Breast epithelium (tissue), 3 donors: ENCODE data around the gene ENDOD1.

Source experiments
- POLR2A ChIP-seq: fragments of 450-650 bp; IDR thresholded peaks from one replicate; pipeline ENCODE4 v1.6.1; 2016; ENCODE audit warnings: antibody characterized with exemption, mild to moderate bottlenecking, moderate library complexity
- TF ChIP-seq, protein P1 (sequence below), 3 donors: fragments of 450-650 bp; IDR thresholded peaks; one replicate each; pipeline ENCODE4 v1.5.1; 2016 to 2017; ENCODE audit warnings: antibody characterized with exemption in 3 of 3, mild to moderate bottlenecking in 3 of 3, moderate library complexity in 3 of 3

DNA sequence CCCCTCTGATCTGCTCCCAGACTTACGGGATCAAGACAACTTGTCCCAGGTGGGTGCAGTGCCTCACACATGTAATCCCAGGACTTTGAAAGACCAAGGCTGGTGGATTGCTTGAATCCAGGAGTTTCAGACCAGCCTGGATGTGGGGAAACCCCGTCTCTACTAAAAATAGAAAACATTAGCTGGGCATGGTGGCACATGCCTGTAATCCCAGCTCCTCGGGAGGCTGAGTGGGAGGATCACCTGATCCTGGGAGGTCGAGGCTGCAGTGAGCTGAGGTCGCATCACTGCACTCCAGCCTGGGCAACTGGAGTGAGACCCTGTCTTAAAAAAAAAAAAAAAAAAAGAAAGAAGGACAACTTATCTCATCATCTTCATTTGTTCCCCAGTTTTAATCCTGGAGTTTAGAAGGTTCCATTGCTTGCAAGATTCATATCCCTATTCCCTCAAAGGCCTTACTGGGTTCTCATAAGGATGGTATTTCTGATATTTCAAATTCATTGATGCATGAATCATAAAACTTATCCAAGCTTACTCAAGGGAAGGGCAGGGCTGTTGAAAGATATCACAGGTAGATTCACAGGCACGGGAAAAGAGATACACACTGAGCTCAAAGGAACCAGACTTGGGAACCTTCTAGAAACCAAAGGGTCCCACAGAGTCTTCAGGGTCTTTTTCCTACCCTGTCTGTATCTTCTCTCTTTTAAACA lies 14.6 kb downstream of the ENDOD1 start:
- TF ChIP-seq POLR2A: no peak
- TF ChIP-seq, protein P1, sequence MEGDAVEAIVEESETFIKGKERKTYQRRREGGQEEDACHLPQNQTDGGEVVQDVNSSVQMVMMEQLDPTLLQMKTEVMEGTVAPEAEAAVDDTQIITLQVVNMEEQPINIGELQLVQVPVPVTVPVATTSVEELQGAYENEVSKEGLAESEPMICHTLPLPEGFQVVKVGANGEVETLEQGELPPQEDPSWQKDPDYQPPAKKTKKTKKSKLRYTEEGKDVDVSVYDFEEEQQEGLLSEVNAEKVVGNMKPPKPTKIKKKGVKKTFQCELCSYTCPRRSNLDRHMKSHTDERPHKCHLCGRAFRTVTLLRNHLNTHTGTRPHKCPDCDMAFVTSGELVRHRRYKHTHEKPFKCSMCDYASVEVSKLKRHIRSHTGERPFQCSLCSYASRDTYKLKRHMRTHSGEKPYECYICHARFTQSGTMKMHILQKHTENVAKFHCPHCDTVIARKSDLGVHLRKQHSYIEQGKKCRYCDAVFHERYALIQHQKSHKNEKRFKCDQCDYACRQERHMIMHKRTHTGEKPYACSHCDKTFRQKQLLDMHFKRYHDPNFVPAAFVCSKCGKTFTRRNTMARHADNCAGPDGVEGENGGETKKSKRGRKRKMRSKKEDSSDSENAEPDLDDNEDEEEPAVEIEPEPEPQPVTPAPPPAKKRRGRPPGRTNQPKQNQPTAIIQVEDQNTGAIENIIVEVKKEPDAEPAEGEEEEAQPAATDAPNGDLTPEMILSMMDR (IDR thresholded peaks at IDR 0.05): no peak
